Effector memory CD4-positive, alpha-beta T cell (primary cell): ENCODE results near the gene CA10.

Experiments
- DNase-seq, 3 donors: peaks; one replicate each; pipeline ENCODE4 v3.0.0-alpha.2; 2020
- H3K27ac ChIP-seq: 2 replicates; pipeline ENCODE4 v1.7.0; 2013; ENCODE audit warnings: mild to moderate bottlenecking, low read length, moderate library complexity; ENCODE audit not compliant: insufficient read depth, poor library complexity, severe bottlenecking
- H3K27me3 ChIP-seq: replicated peaks from 2 replicates; pipeline ENCODE4 v1.7.0; 2013; ENCODE audit warnings: mild to moderate bottlenecking, low read length; ENCODE audit not compliant: insufficient read depth, control insufficient read depth, poor library complexity, severe bottlenecking
- H3K36me3 ChIP-seq: 2 replicates; pipeline ENCODE4 v1.7.0; 2013; ENCODE audit warnings: mild to moderate bottlenecking, low read length, moderate library complexity; ENCODE audit not compliant: control insufficient read depth, insufficient read depth
- H3K4me1 ChIP-seq: 2 replicates; pipeline ENCODE4 v1.7.0; 2013; ENCODE audit warnings: low read length, mild to moderate bottlenecking; ENCODE audit not compliant: control insufficient read depth, insufficient read depth, poor library complexity, severe bottlenecking
- H3K4me3 ChIP-seq: 2 replicates; pipeline ENCODE4 v1.7.0; 2013; ENCODE audit warnings: low read length, low read depth, mild to moderate bottlenecking; ENCODE audit not compliant: insufficient read depth, poor library complexity, severe bottlenecking
- H3K9me3 ChIP-seq: 2 replicates; pipeline ENCODE4 v1.7.0; 2013; ENCODE audit warnings: mild to moderate bottlenecking, low read length, moderate library complexity; ENCODE audit not compliant: control insufficient read depth

The CA10 gene

GRCh38 chr17:52147872-52148271, 10.6 kb downstream of the CA10 start:
- Histone ChIP-seq H3K9me3 (no peaks in the 10 kb centered on the region), H3K4me3 (no peak overlapping the region), H3K36me3 (no peaks in the 10 kb centered on the region), H3K4me1 (no peaks in the 10 kb centered on the region), H3K27me3 (no peaks in the 10 kb centered on the region), H3K27ac (no peak overlapping the region)
- DNase-seq = no peak

- Histone ChIP-seq H3K4me1 (no peaks in the 10 kb centered on the region), H3K4me3 (no peak overlapping the region), H3K9me3 (no peaks in the 10 kb centered on the region), H3K27ac (no peak overlapping the region), H3K36me3 (no peaks in the 10 kb centered on the region), H3K27me3 (no peaks in the 10 kb centered on the region)
- no peak for DNase-seq
These were observed 11.1 kb downstream of the CA10 start for GRCh38 chr17:52147431-52147830.

- H3K4me1 ChIP-seq = no peaks in the 10 kb centered on the region
- no peak for DNase-seq
- H3K36me3 ChIP-seq = no peaks in the 10 kb centered on the region
- no peak overlapping the region for H3K27ac ChIP-seq
- H3K4me3 ChIP-seq = no peak overlapping the region
- no peaks in the 10 kb centered on the region for H3K9me3 ChIP-seq
- no peaks in the 10 kb centered on the region for H3K27me3 ChIP-seq
These were observed 13.0 kb downstream of the CA10 start for GRCh38 chr17:52145476-52145875.

GRCh38 chr17:52143542-52143941, 15.0 kb downstream of the CA10 start:
- no peaks in the 10 kb centered on the region for H3K27me3 ChIP-seq
- H3K36me3 ChIP-seq = no peaks in the 10 kb centered on the region
- H3K4me1 ChIP-seq = no peaks in the 10 kb centered on the region
- no peak for DNase-seq
- no peak overlapping the region for H3K4me3 ChIP-seq
- no peaks in the 10 kb centered on the region for H3K9me3 ChIP-seq
- H3K27ac ChIP-seq = no peak overlapping the region

- no peaks in the 10 kb centered on the region for H3K27me3 ChIP-seq
- no peak overlapping the region for H3K4me3 ChIP-seq
- DNase-seq = no peak
- H3K9me3 ChIP-seq = no peaks in the 10 kb centered on the region
- no peaks in the 10 kb centered on the region for H3K4me1 ChIP-seq
- H3K36me3 ChIP-seq = no peaks in the 10 kb centered on the region
- no peak overlapping the region for H3K27ac ChIP-seq
These were observed 17.9 kb downstream of the CA10 start for GRCh38 chr17:52140601-52141000.

GRCh38 chr17:52138752-52139151, 19.8 kb downstream of the CA10 start:
- Histone ChIP-seq H3K27ac (no peak overlapping the region), H3K27me3 (no peaks in the 10 kb centered on the region), H3K4me3 (no peak overlapping the region), H3K36me3 (no peaks in the 10 kb centered on the region), H3K4me1 (no peaks in the 10 kb centered on the region), H3K9me3 (no peaks in the 10 kb centered on the region)
- no peak for DNase-seq

- Histone ChIP-seq H3K9me3 (no peaks in the 10 kb centered on the region), H3K27me3 (no peaks in the 10 kb centered on the region), H3K27ac (no peak overlapping the region), H3K4me1 (no peaks in the 10 kb centered on the region), H3K36me3 (no peaks in the 10 kb centered on the region), H3K4me3 (no peak overlapping the region)
- no peak for DNase-seq
These were observed 20.2 kb downstream of the CA10 start for GRCh38 chr17:52138350-52138749.

- H3K9me3 ChIP-seq = no peaks in the 10 kb centered on the region
- H3K36me3 ChIP-seq = no peaks in the 10 kb centered on the region
- H3K4me3 ChIP-seq = no peak overlapping the region
These were observed 22.3 kb downstream of the CA10 start for GRCh38 chr17:52136166-52136565.

GRCh38 chr17:52134641-52135040, 23.9 kb downstream of the CA10 start:
- H3K27ac ChIP-seq = no peak overlapping the region
- no peaks in the 10 kb centered on the region for H3K9me3 ChIP-seq
- H3K4me3 ChIP-seq = no peak overlapping the region
- H3K4me1 ChIP-seq = no peaks in the 10 kb centered on the region
- no peaks in the 10 kb centered on the region for H3K27me3 ChIP-seq
- no peak for DNase-seq
- no peaks in the 10 kb centered on the region for H3K36me3 ChIP-seq

More at GRCh38 chr17:52136166-52136565, 22.3 kb downstream of the CA10 start:
- Histone ChIP-seq H3K27ac (no peak overlapping the region), H3K4me1 (no peaks in the 10 kb centered on the region), H3K27me3 (no peaks in the 10 kb centered on the region)
- no peak for DNase-seq

- no peak for DNase-seq
- H3K9me3 ChIP-seq = no peaks in the 10 kb centered on the region
- no peaks in the 10 kb centered on the region for H3K27me3 ChIP-seq
- no peak overlapping the region for H3K4me3 ChIP-seq
- H3K36me3 ChIP-seq = no peaks in the 10 kb centered on the region
- no peak overlapping the region for H3K27ac ChIP-seq
- no peaks in the 10 kb centered on the region for H3K4me1 ChIP-seq
These were observed 29.8 kb downstream of the CA10 start for GRCh38 chr17:52128721-52129120.

- H3K27me3 ChIP-seq = no peaks in the 10 kb centered on the region
- DNase-seq = no peak
- no peaks in the 10 kb centered on the region for H3K9me3 ChIP-seq
- no peaks in the 10 kb centered on the region for H3K36me3 ChIP-seq
- no peaks in the 10 kb centered on the region for H3K4me1 ChIP-seq
- no peak overlapping the region for H3K27ac ChIP-seq
- no peak overlapping the region for H3K4me3 ChIP-seq
These were observed 33.5 kb downstream of the CA10 start for GRCh38 chr17:52124993-52125392.
